Measurements from ENCODE around the gene CHN2. TPM values are rescaled to one million over a fixed set of nuclear protein-coding genes. Genes with fewer than 3 reads are reported as not detected.

Gene CHN2
- total and polyA plus RNA-seq, 3 experiments from 2014 or later, result 4.1 to 30.4 (median 5.3) TPM

DNA sequence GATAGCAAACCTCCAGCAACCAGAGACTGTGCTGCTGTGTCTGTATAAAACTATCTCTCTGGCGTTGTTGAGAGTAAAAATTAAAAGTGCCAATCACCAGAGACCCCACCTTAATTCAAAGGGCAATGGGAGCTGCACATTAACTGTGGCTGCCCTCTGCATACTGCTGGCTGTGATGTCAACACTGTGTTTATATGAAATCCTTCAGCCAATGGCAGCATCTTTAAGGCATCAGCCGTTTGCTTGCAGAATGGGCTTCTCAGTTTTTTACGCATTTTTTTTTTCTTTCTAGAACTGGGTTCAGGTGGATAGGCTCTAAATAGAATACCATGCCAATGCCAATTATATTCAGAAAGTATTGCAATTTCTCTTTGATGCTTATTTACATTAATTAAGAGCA, 47.7 kb downstream of the CHN2 start:
- ChIA-PET POLR2A (no interaction called here), CTCF (interaction anchor here (1.4 kb wide), 1 partner anchor 53 kb away, joined by 4 read pairs; no protein-coding TSS in a partner anchor)
- Mint-ChIP-seq H3K4me3 (no peak overlapping the region), H3K27me3 (no peaks in the 10 kb centered on the region), H3K9me3 (no peaks in the 10 kb centered on the region), H3K4me1 (peaks cover 28 to 43% (median 33%) of the 10 kb centered on the region in 3 donors), H3K27ac (no peak overlapping the region), H3K36me3 (peaks cover 3 to 12% (median 6%) of the 10 kb centered on the region in 3 donors)
- DNase-seq, result no peak
- Histone ChIP-seq H3K27me3 (ENCODE audit: insufficient read depth, low read length, poor library complexity, severe bottlenecking) (no peaks in the 10 kb centered on the region), H3K4me3 (ENCODE audit: low read length) (no peak overlapping the region), H3K9me3 (ENCODE audit: low read length) (no peaks in the 10 kb centered on the region), H3K4me1 (ENCODE audit: insufficient read depth, low read length) (no peaks in the 10 kb centered on the region), H3K27ac (ENCODE audit: low read depth, low read length) (no peak overlapping the region), H3K36me3 (ENCODE audit: insufficient read depth, low read length) (no peaks in the 10 kb centered on the region)

DNA sequence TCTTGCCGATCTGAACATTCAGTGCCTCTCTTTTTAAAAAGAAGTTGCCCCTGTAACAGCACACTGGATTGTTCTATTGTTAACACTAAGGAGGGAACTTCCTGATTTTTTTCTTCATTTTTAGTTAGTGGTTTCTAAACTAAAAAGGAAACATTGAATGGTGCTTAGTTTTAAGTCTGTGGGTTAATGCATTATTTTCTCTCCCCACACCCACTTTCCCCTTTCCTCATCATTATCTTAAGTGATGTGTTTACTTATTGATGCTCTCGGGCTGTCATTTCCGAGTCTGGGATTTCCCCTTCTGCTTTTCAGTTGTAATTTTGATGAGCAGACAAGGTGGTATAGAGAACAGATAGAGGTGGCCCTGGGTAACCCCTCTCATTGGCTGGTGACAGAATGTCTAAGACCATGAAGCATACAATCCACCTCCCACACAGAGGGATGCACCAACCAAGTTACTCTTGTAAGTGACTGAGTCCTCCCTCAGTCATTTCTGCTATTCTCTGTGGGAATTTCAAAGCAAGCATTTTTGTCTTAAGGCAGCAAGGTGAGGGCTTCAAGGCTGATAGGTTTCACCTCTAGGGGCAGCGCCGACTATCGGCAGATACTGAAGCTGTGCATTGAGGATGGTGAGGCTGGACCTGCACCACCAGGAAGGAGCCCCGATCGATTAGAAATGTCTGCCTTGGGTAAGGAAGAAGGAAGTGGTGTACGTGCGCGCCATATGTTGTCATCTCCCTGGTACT, 49.5 kb downstream of the CHN2 start:
- Histone ChIP-seq H3K27me3 (ENCODE audit: insufficient read depth, low read length, poor library complexity, severe bottlenecking) (no peaks in the 10 kb centered on the region), H3K36me3 (ENCODE audit: insufficient read depth, low read length) (no peaks in the 10 kb centered on the region), H3K4me1 (ENCODE audit: insufficient read depth, low read length) (no peaks in the 10 kb centered on the region), H3K27ac (ENCODE audit: low read depth, low read length) (no peak overlapping the region), H3K9me3 (ENCODE audit: low read length) (no peaks in the 10 kb centered on the region), H3K4me3 (ENCODE audit: low read length) (no peak overlapping the region)
- ChIA-PET POLR2A (no interaction called here), CTCF (interaction anchor here (0.8 to 1.2 kb wide), 2 partner anchors 55 to 113 kb away, joined by 3 to 4 read pairs; no protein-coding TSS in a partner anchor)
- H3K4me3 Mint-ChIP-seq, result peak overlapping the region in 6 of 7 donors; percentile 6 to 90 (median 32)
- peaks cover 0 to 13% (median 2%) of the 10 kb centered on the region in 3 donors for H3K36me3 Mint-ChIP-seq
- peak overlapping the region; percentile 23 to 91 (median 67) for H3K27ac Mint-ChIP-seq
- peak in 4 of 5 donors; percentile 4 to 64 (median 34) for DNase-seq
- peaks cover 36 to 56% (median 39%) of the 10 kb centered on the region in 3 donors for H3K4me1 Mint-ChIP-seq
- no peaks in the 10 kb centered on the region for H3K27me3 Mint-ChIP-seq
- H3K9me3 Mint-ChIP-seq, result no peaks in the 10 kb centered on the region

DNA sequence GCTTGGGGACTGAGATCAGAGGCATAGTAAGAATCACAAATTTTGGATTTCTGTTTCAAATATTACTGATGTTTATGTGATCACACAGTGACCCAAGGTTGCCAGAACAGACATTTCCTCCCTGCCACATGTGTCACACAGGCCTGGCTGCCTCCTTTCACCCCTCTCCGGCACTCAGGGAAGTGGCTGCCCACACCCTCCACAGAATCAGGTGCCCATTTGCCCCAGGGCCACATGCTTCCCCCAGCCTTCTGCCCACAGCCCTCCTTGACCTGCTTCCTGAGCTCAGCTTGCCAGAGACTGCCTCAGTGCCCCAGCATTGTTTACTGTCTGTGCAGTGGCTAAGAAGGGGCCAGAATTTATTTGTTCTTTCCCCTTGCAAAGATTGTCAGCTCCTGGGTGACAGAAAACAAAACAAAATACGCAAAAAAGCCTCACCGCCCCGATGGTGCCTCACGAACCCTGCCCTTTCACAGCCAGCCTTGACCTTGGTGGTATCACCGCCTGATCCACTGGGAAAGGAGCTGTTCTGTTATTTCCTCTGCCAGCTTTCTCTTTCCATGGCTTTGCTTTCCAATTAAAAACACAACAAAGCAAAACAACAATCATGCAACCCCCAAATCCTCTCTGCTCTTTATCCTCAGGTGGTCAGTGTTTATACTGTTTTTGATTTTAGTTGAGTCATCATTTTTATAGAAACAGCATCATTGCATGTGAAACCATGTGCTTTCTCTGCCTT, 52.8 kb downstream of the CHN2 start:
- Histone ChIP-seq H3K27ac (ENCODE audit: low read depth, low read length) (no peak overlapping the region), H3K27me3 (ENCODE audit: insufficient read depth, low read length, poor library complexity, severe bottlenecking) (no peaks in the 10 kb centered on the region), H3K36me3 (ENCODE audit: insufficient read depth, low read length) (no peaks in the 10 kb centered on the region), H3K9me3 (ENCODE audit: low read length) (no peaks in the 10 kb centered on the region), H3K4me3 (ENCODE audit: low read length) (no peak overlapping the region), H3K4me1 (ENCODE audit: insufficient read depth, low read length) (no peaks in the 10 kb centered on the region)
- Mint-ChIP-seq H3K36me3 (peaks cover 0 to 14% (median 2%) of the 10 kb centered on the region in 3 donors), H3K4me1 (peaks cover 35 to 51% (median 39%) of the 10 kb centered on the region in 3 donors), H3K27me3 (no peaks in the 10 kb centered on the region), H3K9me3 (no peaks in the 10 kb centered on the region), H3K27ac (peak overlapping the region in 6 of 8 donors; percentile 24 to 98 (median 54)), H3K4me3 (no peak overlapping the region)
- CTCF ChIA-PET, result interaction anchor here (1.8 kb wide), 1 partner anchor 58 kb away, joined by 5 read pairs; no protein-coding TSS in a partner anchor
- POLR2A ChIA-PET, result no interaction called here
- no peak for DNase-seq

DNA sequence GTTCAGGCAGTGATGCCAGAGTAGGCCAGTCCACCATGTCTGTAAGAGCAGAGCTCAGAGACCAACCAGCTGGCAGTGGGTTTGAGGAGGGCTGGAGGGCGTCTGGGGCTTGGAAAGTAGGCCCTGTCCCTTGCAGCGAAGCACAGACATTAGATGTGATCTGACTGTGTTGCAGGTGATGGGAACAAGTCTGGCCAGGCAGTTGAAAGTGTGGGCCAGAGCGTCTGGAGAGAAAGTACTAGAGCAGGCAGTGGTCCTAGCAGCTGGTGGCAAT, 53.3 kb downstream of the CHN2 start:
- no peak overlapping the region for H3K4me3 ChIP-seq (ENCODE audit: low read length)
- H3K4me1 ChIP-seq (ENCODE audit: insufficient read depth, low read length), result no peaks in the 10 kb centered on the region
- peak overlapping the region in 6 of 8 donors; percentile 15 to 78 (median 41) for H3K27ac Mint-ChIP-seq
- H3K36me3 Mint-ChIP-seq, result peaks cover 0 to 16% (median 2%) of the 10 kb centered on the region in 3 donors
- ChIA-PET POLR2A (no interaction called here), CTCF (interaction anchor here (1.8 kb wide), 1 partner anchor 58 kb away, joined by 5 read pairs; no protein-coding TSS in a partner anchor)
- no peak for DNase-seq
- H3K36me3 ChIP-seq (ENCODE audit: insufficient read depth, low read length), result no peaks in the 10 kb centered on the region
- no peak overlapping the region for H3K4me3 Mint-ChIP-seq
- no peaks in the 10 kb centered on the region for H3K27me3 ChIP-seq (ENCODE audit: insufficient read depth, low read length, poor library complexity, severe bottlenecking)
- H3K27ac ChIP-seq (ENCODE audit: low read depth, low read length), result no peak overlapping the region
- no peaks in the 10 kb centered on the region for H3K9me3 Mint-ChIP-seq
- no peaks in the 10 kb centered on the region for H3K9me3 ChIP-seq (ENCODE audit: low read length)
- peaks cover 35 to 51% (median 39%) of the 10 kb centered on the region in 3 donors for H3K4me1 Mint-ChIP-seq
- no peaks in the 10 kb centered on the region for H3K27me3 Mint-ChIP-seq

DNA sequence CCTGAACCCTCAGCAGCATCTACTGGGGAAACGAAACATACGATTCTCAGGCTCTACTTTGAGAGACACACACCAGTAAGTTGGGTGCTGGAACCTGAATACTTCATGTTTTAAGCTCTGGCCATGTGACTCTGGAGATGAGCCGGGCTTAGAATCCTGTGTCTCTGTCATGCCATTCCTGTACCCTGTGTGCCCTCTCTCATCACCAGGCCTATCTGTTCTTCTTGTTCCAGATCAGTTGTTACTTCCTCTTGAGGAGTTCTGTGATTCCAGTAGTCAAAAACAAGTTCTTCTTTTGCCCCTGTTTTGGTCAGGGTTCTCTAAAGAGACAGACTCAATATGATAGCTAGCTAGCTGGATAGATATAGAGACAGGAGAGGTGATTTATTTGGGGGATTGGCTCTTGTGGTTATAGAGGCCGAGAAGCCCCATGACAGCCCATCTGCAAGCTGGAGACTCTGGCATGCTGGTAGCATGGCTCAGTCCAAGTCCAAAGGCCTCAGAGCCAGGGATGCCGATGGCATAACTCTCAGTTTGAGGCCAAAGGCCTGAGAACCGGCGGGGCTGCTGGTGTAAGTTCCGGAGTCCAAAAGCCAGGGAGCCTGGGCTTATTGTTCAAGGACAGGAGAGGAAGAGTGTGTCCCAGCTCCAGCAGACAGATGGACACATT, 54.3 kb downstream of the CHN2 start:
- Mint-ChIP-seq H3K27ac (peak overlapping the region in 3 of 8 donors; percentile 51 to 78 (median 74)), H3K4me1 (peaks cover 29 to 49% (median 30%) of the 10 kb centered on the region in 3 donors), H3K9me3 (no peaks in the 10 kb centered on the region), H3K27me3 (no peaks in the 10 kb centered on the region), H3K4me3 (peak overlapping the region in 1 of 7 donors; percentile 5), H3K36me3 (peaks cover 0 to 17% (median 2%) of the 10 kb centered on the region in 3 donors)
- no peaks in the 10 kb centered on the region for H3K9me3 ChIP-seq (ENCODE audit: low read length)
- H3K27ac ChIP-seq (ENCODE audit: low read depth, low read length), result no peak overlapping the region
- no peaks in the 10 kb centered on the region for H3K36me3 ChIP-seq (ENCODE audit: insufficient read depth, low read length)
- ChIA-PET CTCF (no interaction called here), POLR2A (no interaction called here)
- no peak for DNase-seq
- no peak overlapping the region for H3K4me3 ChIP-seq (ENCODE audit: low read length)
- no peaks in the 10 kb centered on the region for H3K4me1 ChIP-seq (ENCODE audit: insufficient read depth, low read length)
- H3K27me3 ChIP-seq (ENCODE audit: insufficient read depth, low read length, poor library complexity, severe bottlenecking), result no peaks in the 10 kb centered on the region

DNA sequence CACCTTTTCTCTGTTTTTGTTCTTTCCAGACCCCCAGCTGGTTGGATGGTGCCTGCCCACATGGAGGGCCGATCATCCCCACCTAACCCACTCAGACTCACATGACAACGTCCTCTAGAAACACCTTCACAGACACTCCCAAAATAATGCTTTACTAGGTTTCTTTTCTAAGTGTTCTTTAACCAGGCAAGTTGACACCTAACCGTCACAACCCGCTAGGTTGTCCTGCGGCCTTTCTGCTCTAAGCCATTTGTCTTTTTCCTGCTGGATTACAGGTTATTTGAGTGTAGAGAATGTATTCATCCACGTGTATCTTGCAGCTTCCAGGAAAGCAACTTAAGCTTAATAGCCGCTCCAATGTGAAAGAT, 54.8 kb downstream of the CHN2 start:
- ChIA-PET CTCF (no interaction called here), POLR2A (no interaction called here)
- H3K27me3 Mint-ChIP-seq, result no peaks in the 10 kb centered on the region
- no peaks in the 10 kb centered on the region for H3K4me1 ChIP-seq (ENCODE audit: insufficient read depth, low read length)
- H3K27ac Mint-ChIP-seq, result peak overlapping the region in 1 of 8 donors; percentile 66
- peaks cover 0 to 17% (median 2%) of the 10 kb centered on the region in 3 donors for H3K36me3 Mint-ChIP-seq
- no peaks in the 10 kb centered on the region for H3K9me3 ChIP-seq (ENCODE audit: low read length)
- H3K4me3 Mint-ChIP-seq, result no peak overlapping the region
- no peaks in the 10 kb centered on the region for H3K36me3 ChIP-seq (ENCODE audit: insufficient read depth, low read length)
- H3K4me3 ChIP-seq (ENCODE audit: low read length), result no peak overlapping the region
- H3K9me3 Mint-ChIP-seq, result no peaks in the 10 kb centered on the region
- H3K27me3 ChIP-seq (ENCODE audit: insufficient read depth, low read length, poor library complexity, severe bottlenecking), result no peaks in the 10 kb centered on the region
- H3K4me1 Mint-ChIP-seq, result peaks cover 24 to 43% (median 28%) of the 10 kb centered on the region in 3 donors
- no peak overlapping the region for H3K27ac ChIP-seq (ENCODE audit: low read depth, low read length)
- no peak for DNase-seq

DNA sequence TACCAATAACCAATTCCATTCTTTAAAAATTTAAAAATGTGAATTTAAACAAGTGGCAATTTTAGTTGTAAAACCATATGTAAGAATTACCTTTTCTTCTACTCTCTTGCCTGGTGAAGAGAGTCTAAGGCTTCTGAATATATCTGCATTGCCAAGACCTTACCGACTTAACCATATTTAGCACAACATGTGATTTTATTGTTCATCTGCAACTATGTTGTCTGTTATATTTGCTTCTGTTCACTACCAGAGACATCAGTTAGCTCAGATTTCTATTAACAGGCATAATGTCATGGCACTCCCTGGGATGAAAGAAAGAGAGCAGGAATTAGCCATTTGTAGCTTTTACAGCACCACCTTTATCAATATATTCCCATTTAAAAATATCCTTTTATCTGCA, 55.3 kb downstream of the CHN2 start:
- POLR2A ChIA-PET, result no interaction called here

DNA sequence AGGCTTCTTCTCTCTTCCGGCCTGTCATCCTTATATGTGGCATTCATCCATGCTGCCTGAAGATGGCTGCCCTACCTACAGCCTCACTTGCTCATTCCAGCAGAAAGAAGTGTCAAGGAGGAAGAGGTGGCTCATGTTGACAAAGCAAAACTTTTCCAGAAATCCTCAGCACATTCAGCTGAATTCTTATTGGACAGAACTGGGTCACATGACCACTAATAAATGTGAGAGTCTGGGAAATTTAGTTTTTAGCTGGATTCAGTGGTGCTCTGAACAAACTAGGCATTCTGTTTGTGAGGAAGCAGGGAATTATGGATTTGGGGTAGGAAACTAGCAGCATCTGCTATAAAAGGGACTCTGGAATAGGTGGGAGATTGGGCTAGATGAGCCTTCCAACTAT, 58.6 kb downstream of the CHN2 start:
- Mint-ChIP-seq H3K9me3 (no peaks in the 10 kb centered on the region), H3K4me3 (no peak overlapping the region), H3K4me1 (peaks cover 17 to 40% (median 30%) of the 10 kb centered on the region in 3 donors), H3K27ac (peak overlapping the region in 2 of 8 donors; percentile 12 to 43), H3K27me3 (no peaks in the 10 kb centered on the region), H3K36me3 (peaks cover 0 to 9% (median 2%) of the 10 kb centered on the region in 3 donors)
- no peak overlapping the region for H3K27ac ChIP-seq (ENCODE audit: low read depth, low read length)
- H3K27me3 ChIP-seq (ENCODE audit: insufficient read depth, low read length, poor library complexity, severe bottlenecking), result no peaks in the 10 kb centered on the region
- ChIA-PET POLR2A (no interaction called here), CTCF (no interaction called here)
- no peak for DNase-seq
- H3K4me3 ChIP-seq (ENCODE audit: low read length), result no peak overlapping the region
- H3K4me1 ChIP-seq (ENCODE audit: insufficient read depth, low read length), result no peaks in the 10 kb centered on the region
- H3K36me3 ChIP-seq (ENCODE audit: insufficient read depth, low read length), result no peaks in the 10 kb centered on the region
- no peaks in the 10 kb centered on the region for H3K9me3 ChIP-seq (ENCODE audit: low read length)

More for the DNA sequence above, 55.3 kb downstream of the CHN2 start:
- Histone ChIP-seq H3K9me3 (ENCODE audit: low read length) (no peaks in the 10 kb centered on the region), H3K4me1 (ENCODE audit: insufficient read depth, low read length) (no peaks in the 10 kb centered on the region), H3K36me3 (ENCODE audit: insufficient read depth, low read length) (no peaks in the 10 kb centered on the region), H3K27ac (ENCODE audit: low read depth, low read length) (no peak overlapping the region), H3K27me3 (ENCODE audit: insufficient read depth, low read length, poor library complexity, severe bottlenecking) (no peaks in the 10 kb centered on the region), H3K4me3 (ENCODE audit: low read length) (no peak overlapping the region)
- Mint-ChIP-seq H3K27ac (no peak overlapping the region), H3K36me3 (peaks cover 0 to 16% (median 2%) of the 10 kb centered on the region in 3 donors), H3K4me3 (no peak overlapping the region), H3K4me1 (peaks cover 24 to 43% (median 26%) of the 10 kb centered on the region in 3 donors), H3K9me3 (no peaks in the 10 kb centered on the region), H3K27me3 (no peaks in the 10 kb centered on the region)
- CTCF ChIA-PET, result no interaction called here
- no peak for DNase-seq

Data from CD8-positive, alpha-beta memory T cell (primary cell).